SK-N-SH treated with all-trans-retinoic acid at 6 μM for 48 hours (cell line): ENCODE data around the gene PRR22.

Source experiments
- CREB5 ChIP-seq: fragments of 250-450 bp; sonication (Bioruptor Pico); IDR thresholded peaks from 2 replicates; pipeline ENCODE4 v1.5.1; 2020; ENCODE audit warnings: low read depth, mild to moderate bottlenecking, moderate library complexity
- SNAI2 ChIP-seq: fragments of 250-450 bp; sonication (Bioruptor Pico); IDR thresholded peaks from 2 replicates; pipeline ENCODE4 v1.5.0; 2020; ENCODE audit warnings: mild to moderate bottlenecking, moderate library complexity
- TCF4 ChIP-seq: fragments of 250-450 bp; sonication (Bioruptor Pico); IDR thresholded peaks from 2 replicates; pipeline ENCODE4 v1.8.0; 2021; ENCODE audit warnings: mild to moderate bottlenecking, moderate library complexity, borderline replicate concordance
- ZFP30 ChIP-seq: fragments of 450-650 bp; formaldehyde crosslinking; IDR thresholded peaks from 2 replicates; pipeline ENCODE4 v1.5.0; 2022; ENCODE audit warnings: mild to moderate bottlenecking, moderate library complexity
- TF ChIP-seq, protein P1 (sequence below): fragments of 250-450 bp; sonication (Bioruptor Pico); IDR thresholded peaks from 2 replicates; pipeline ENCODE4 v1.8.0; 2020; ENCODE audit warnings: mild to moderate bottlenecking, moderate library complexity, borderline replicate concordance

DNA sequence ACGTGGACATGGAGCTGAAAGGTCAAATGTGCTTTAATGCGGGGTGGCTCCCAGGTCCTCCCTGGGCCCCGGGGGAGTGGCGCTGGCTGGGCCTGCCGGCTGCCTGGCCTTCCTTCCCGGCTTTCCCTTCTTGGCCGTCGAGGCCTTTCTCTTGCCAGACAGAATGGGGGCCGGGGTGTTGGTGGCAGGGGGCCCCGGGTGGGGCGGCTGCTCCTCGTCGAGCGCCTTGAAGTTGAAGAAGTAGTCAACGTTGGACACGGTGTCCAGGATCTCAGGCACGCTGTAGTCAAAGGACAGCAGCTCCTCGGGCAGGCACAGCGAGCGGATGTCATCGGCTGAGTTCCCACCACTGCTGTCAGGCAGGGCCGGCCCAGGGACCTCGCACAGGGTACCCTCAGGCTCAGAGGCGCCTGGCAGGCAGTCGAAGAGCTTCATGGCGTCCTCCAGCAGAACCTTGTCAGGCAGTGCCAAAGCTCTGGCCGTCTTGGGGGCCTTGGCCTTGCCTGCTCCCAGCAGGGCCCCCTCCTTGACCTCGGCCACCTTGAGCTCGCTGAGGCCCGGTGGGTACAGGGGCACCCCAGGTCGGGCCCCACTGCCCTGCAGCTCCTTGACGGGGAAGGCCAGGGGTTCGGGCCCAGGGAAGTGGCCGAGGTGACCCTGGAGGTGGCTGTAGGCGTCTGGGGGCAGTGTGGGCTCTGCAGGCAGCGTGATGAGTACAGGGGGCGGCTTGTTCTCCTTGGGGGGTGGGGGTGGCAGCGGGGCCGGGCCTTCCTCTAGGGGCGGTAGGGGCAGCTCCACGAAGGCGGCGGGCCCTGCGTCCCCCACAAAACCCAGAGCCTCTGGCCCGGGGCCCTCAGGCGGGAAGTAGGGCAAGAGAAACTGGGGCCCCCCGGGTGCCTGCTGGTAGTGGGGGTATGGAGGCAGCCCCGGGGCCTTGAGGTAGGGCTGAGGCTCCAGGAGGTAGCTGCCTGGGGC, 1.3 kb downstream of the PRR22 start:
- TF ChIP-seq ZFP30 (CRISPR knock-in tag) (no peak), TCF4 (CRISPR knock-in tag) (no peak), CREB5 (CRISPR knock-in tag) (no peak), SNAI2 (CRISPR knock-in tag) (no peak)
- TF ChIP-seq, protein P1, sequence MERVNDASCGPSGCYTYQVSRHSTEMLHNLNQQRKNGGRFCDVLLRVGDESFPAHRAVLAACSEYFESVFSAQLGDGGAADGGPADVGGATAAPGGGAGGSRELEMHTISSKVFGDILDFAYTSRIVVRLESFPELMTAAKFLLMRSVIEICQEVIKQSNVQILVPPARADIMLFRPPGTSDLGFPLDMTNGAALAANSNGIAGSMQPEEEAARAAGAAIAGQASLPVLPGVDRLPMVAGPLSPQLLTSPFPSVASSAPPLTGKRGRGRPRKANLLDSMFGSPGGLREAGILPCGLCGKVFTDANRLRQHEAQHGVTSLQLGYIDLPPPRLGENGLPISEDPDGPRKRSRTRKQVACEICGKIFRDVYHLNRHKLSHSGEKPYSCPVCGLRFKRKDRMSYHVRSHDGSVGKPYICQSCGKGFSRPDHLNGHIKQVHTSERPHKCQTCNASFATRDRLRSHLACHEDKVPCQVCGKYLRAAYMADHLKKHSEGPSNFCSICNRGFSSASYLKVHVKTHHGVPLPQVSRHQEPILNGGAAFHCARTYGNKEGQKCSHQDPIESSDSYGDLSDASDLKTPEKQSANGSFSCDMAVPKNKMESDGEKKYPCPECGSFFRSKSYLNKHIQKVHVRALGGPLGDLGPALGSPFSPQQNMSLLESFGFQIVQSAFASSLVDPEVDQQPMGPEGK (CRISPR knock-in tag): no peak
